Ectodermal cell (in vitro differentiated cells): ENCODE results near the gene PLXNA1.

Experiments
- H3K27ac ChIP-seq: 2 replicates; pipeline ENCODE4 v1.7.0; 2013; ENCODE audit warnings: mild to moderate bottlenecking, low read depth, low read length; ENCODE audit not compliant: insufficient read depth, poor library complexity, severe bottlenecking
- H3K27me3 ChIP-seq: 2 replicates; pipeline ENCODE4 v1.7.0; 2013; ENCODE audit warnings: mild to moderate bottlenecking, low read length; ENCODE audit not compliant: insufficient read depth, control insufficient read depth, poor library complexity, severe bottlenecking
- H3K36me3 ChIP-seq: one replicate; pipeline ENCODE4 v1.7.0; 2013; ENCODE audit warnings: low read length; ENCODE audit not compliant: control insufficient read depth, insufficient read depth
- H3K4me1 ChIP-seq: one replicate; pipeline ENCODE4 v1.7.0; 2013; ENCODE audit warnings: low read length; ENCODE audit not compliant: control insufficient read depth, insufficient read depth
- H3K4me3 ChIP-seq: 2 replicates; pipeline ENCODE4 v1.7.0; 2013; ENCODE audit warnings: low read depth, low read length, control low read depth; ENCODE audit not compliant: insufficient read depth
- H3K9me3 ChIP-seq: 2 replicates; pipeline ENCODE4 v1.7.0; 2013; ENCODE audit warnings: mild to moderate bottlenecking, low read length, moderate library complexity; ENCODE audit not compliant: control insufficient read depth
- WGBS, 2 experiments: methylation state at CpG; one replicate each; pipeline ENCODE4 v1.1.7; 2013; ENCODE audit warnings: missing lambda C conversion rate in 2 of 2; 5-methylcytosine and 5-hydroxymethylcytosine counted together

Gene PLXNA1

GRCh38 chr3:126959921-126960603 is 22.9 kb upstream of the PLXNA1 start:
- H3K4me1 ChIP-seq: peaks cover 16% of the 10 kb centered on the region
- no peaks in the 10 kb centered on the region for H3K9me3 ChIP-seq
- H3K27me3 ChIP-seq: no peaks in the 10 kb centered on the region
- no peak overlapping the region for H3K27ac ChIP-seq
- 55 to 57% methylated on average over 17 of the region's 17 CpGs for WGBS, 2 experiments
- no peaks in the 10 kb centered on the region for H3K36me3 ChIP-seq
- H3K4me3 ChIP-seq: no peak overlapping the region

- Histone ChIP-seq H3K4me1 (peaks cover 16% of the 10 kb centered on the region), H3K9me3 (no peaks in the 10 kb centered on the region), H3K27ac (no peak overlapping the region), H3K4me3 (no peak overlapping the region), H3K36me3 (no peaks in the 10 kb centered on the region), H3K27me3 (no peaks in the 10 kb centered on the region)
- 87 to 88% methylated on average over 17 of the region's 17 CpGs for WGBS, 2 experiments
These were observed 22.3 kb upstream of the PLXNA1 start for GRCh38 chr3:126960604-126960995.

- H3K9me3 ChIP-seq: no peaks in the 10 kb centered on the region
- H3K36me3 ChIP-seq: no peaks in the 10 kb centered on the region
- no peaks in the 10 kb centered on the region for H3K27me3 ChIP-seq
- H3K4me3 ChIP-seq: no peak overlapping the region
- H3K4me1 ChIP-seq: peaks cover 16% of the 10 kb centered on the region
- H3K27ac ChIP-seq: no peak overlapping the region
- 94% methylated on average over 8 of the region's 8 CpGs for WGBS, 2 experiments
These were observed 21.6 kb upstream of the PLXNA1 start for GRCh38 chr3:126961191-126961790.

- Histone ChIP-seq H3K36me3 (no peaks in the 10 kb centered on the region), H3K27me3 (no peaks in the 10 kb centered on the region), H3K4me3 (no peak overlapping the region), H3K4me1 (peaks cover 16% of the 10 kb centered on the region), H3K9me3 (no peaks in the 10 kb centered on the region), H3K27ac (no peak overlapping the region)
- 94% methylated on average over 11 of the region's 11 CpGs for WGBS, 2 experiments
These were observed 21.0 kb upstream of the PLXNA1 start for GRCh38 chr3:126961791-126962461.

- no peak overlapping the region for H3K27ac ChIP-seq
- 93 to 94% methylated on average over 8 of the region's 8 CpGs for WGBS, 2 experiments
These were observed 20.2 kb upstream of the PLXNA1 start for GRCh38 chr3:126962756-126963155.

GRCh38 chr3:126963261-126964190 is 19.4 kb upstream of the PLXNA1 start:
- no peaks in the 10 kb centered on the region for H3K36me3 ChIP-seq
- no peak overlapping the region for H3K27ac ChIP-seq
- H3K4me3 ChIP-seq: no peak overlapping the region
- WGBS, 2 experiments: 93 to 95% methylated on average over 7 of the region's 7 CpGs
- peaks cover 21% of the 10 kb centered on the region for H3K4me1 ChIP-seq
- no peaks in the 10 kb centered on the region for H3K9me3 ChIP-seq
- H3K27me3 ChIP-seq: no peaks in the 10 kb centered on the region

More at GRCh38 chr3:126962756-126963155, 20.2 kb upstream of the PLXNA1 start:
- H3K36me3 ChIP-seq: no peaks in the 10 kb centered on the region
- no peak overlapping the region for H3K4me3 ChIP-seq
- H3K4me1 ChIP-seq: peaks cover 16% of the 10 kb centered on the region
- no peaks in the 10 kb centered on the region for H3K27me3 ChIP-seq
- H3K9me3 ChIP-seq: no peaks in the 10 kb centered on the region

GRCh38 chr3:126964261-126964660 is 18.7 kb upstream of the PLXNA1 start:
- 87 to 88% methylated on average over 7 of the region's 7 CpGs for WGBS, 2 experiments
- H3K27ac ChIP-seq: no peak overlapping the region
- H3K4me3 ChIP-seq: no peak overlapping the region
- H3K27me3 ChIP-seq: no peaks in the 10 kb centered on the region
- no peaks in the 10 kb centered on the region for H3K36me3 ChIP-seq
- peaks cover 28% of the 10 kb centered on the region for H3K4me1 ChIP-seq
- H3K9me3 ChIP-seq: no peaks in the 10 kb centered on the region

GRCh38 chr3:126964950-126965349 is 18.0 kb upstream of the PLXNA1 start:
- Histone ChIP-seq H3K9me3 (no peaks in the 10 kb centered on the region), H3K4me1 (peaks cover 30% of the 10 kb centered on the region), H3K4me3 (no peak overlapping the region), H3K36me3 (no peaks in the 10 kb centered on the region), H3K27me3 (no peaks in the 10 kb centered on the region), H3K27ac (no peak overlapping the region)
- WGBS, 2 experiments: 84 to 89% methylated on average over 10 of the region's 10 CpGs

- WGBS, 2 experiments: 93% methylated on average over 9 of the region's 9 CpGs
- H3K4me3 ChIP-seq: no peak overlapping the region
- H3K27me3 ChIP-seq: no peaks in the 10 kb centered on the region
- H3K4me1 ChIP-seq: peaks cover 23% of the 10 kb centered on the region
- no peak overlapping the region for H3K27ac ChIP-seq
- no peaks in the 10 kb centered on the region for H3K36me3 ChIP-seq
- H3K9me3 ChIP-seq: no peaks in the 10 kb centered on the region
These were observed 17.3 kb upstream of the PLXNA1 start for GRCh38 chr3:126965526-126966080.
